BJ (cell line): ENCODE results near the gene RAB35. TPM values are rescaled to one million over a fixed set of nuclear protein-coding genes. Genes with fewer than 3 reads are reported as not detected.

ENCODE experiments used
- CTCF ChIA-PET: fragments of 350-600 bp; formaldehyde crosslinking; extraction: SDS; loops from one replicate; lab custom pipeline; 2021; ENCODE audit warnings: antibody characterized with exemption, inconsistent platforms; lab: Yijun Ruan, JAX
- POLR2A ChIA-PET: fragments of 300-600 bp; sonication (Branson Sonifier 250); formaldehyde crosslinking; extraction: SDS; loops from one replicate; lab custom pipeline; 2021; ENCODE audit warnings: antibody characterized with exemption; lab: Charles Lee
- DNase-seq: peaks from one replicate; pipeline ENCODE4 v3.0.0-alpha.2; 2011; ENCODE audit warnings: low read depth
- H3K27me3 ChIP-seq: 2 replicates; pipeline ENCODE4 v1.6.0; 2011; ENCODE audit warnings: low read length; ENCODE audit not compliant: control insufficient read depth, insufficient read depth
- H3K36me3 ChIP-seq: 2 replicates; pipeline ENCODE4 v1.5.1; 2011; ENCODE audit warnings: low read length; ENCODE audit not compliant: control insufficient read depth, insufficient read depth
- H3K4me3 ChIP-seq: 2 replicates; pipeline ENCODE4 v1.5.1; 2011; ENCODE audit warnings: low read depth, mild to moderate bottlenecking, control low read depth, low read length
- polyA plus RNA-seq: library from polyadenylated mRNA; depleted of rRNA; stranded (reverse); fragments of >200 nt; gene quantifications from 2 replicates; pipeline ENCODE4 v1.2.3, GENCODE V29; 2011
- TF ChIP-seq, protein P1 (sequence below): IDR thresholded peaks from 2 replicates; pipeline ENCODE4 v1.5.1; 2011; ENCODE audit warnings: low read depth, mild to moderate bottlenecking, control low read depth, inconsistent platforms, low read length, moderate library complexity; ENCODE audit not compliant: insufficient read depth

Gene RAB35
- polyA plus RNA-seq, 1 experiment: 50.3 TPM

DNA sequence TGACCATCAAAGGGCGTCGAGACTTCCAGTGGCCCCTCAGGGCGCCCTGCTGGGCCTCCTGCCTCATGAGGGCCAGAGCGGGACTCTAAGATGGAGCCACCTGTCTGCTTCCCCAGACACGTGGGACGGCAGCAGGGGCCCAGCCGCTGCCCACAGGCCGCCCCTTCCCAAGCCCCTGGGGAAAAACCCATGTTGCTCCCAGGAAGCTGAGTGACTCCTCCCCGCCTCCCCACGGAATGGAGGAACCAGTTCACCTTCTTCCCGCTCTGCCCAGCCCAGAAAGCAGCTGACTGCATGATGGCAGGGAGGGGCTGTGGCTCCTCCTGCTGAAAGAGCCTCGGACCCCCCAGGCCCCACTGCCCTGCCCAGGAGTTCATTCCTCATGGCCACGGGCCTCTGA, 14.9 kb downstream of the RAB35 start:
- no peak overlapping the region for H3K4me3 ChIP-seq
- no peaks in the 10 kb centered on the region for H3K27me3 ChIP-seq
- ChIA-PET CTCF (interaction anchor here (1.1 to 1.4 kb wide), 2 partner anchors 9 to 15 kb away, joined by 3 read pairs; no protein-coding TSS in a partner anchor), POLR2A (no interaction called here)
- peaks cover 27% of the 10 kb centered on the region for H3K36me3 ChIP-seq
- TF ChIP-seq, protein P1, sequence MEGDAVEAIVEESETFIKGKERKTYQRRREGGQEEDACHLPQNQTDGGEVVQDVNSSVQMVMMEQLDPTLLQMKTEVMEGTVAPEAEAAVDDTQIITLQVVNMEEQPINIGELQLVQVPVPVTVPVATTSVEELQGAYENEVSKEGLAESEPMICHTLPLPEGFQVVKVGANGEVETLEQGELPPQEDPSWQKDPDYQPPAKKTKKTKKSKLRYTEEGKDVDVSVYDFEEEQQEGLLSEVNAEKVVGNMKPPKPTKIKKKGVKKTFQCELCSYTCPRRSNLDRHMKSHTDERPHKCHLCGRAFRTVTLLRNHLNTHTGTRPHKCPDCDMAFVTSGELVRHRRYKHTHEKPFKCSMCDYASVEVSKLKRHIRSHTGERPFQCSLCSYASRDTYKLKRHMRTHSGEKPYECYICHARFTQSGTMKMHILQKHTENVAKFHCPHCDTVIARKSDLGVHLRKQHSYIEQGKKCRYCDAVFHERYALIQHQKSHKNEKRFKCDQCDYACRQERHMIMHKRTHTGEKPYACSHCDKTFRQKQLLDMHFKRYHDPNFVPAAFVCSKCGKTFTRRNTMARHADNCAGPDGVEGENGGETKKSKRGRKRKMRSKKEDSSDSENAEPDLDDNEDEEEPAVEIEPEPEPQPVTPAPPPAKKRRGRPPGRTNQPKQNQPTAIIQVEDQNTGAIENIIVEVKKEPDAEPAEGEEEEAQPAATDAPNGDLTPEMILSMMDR: no peak
- DNase-seq: no peak

DNA sequence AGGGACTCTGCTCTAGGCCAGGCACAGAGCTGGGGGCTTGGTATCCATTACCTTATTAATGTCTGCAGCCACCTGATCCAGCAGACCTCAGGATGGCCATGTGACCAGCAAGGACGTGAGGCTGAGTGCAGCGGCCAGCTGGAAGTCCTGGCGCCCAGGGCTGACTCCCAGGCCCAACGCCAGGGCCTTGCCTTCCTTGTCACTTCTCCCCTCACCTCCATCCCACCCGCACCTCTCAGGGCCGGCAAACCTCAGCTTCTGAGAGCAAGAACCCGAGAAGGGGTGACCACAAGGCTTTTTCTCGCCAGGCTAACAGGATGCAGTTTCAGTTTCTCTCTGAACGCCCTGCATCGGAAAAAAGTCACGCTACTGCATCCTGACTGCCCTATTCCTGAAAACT, 15.4 kb downstream of the RAB35 start:
- CTCF ChIA-PET: interaction anchor here (1.4 kb wide), 1 partner anchor 10 kb away, joined by 3 read pairs; no protein-coding TSS in a partner anchor
- DNase-seq: no peak
- POLR2A ChIA-PET: no interaction called here

DNA sequence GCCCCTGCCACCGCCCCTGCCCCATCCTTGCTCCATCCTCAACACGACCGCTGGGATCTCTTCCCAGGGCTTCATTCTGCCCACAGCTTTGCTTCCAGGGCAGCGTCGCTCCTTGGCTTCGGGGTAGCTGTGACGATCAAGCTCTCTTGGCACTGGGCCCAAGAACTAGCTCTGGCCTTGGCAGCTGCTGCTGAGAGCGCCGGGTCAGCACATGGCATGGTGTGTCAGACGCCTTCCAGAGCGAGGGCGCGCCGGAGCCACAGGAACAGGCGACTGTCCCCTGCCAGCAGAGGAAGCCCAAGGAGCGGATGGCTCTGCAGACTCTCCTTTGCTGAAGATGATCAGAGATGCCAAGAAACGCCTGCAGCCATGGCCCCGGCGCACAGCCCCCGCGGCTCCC, 15.9 kb downstream of the RAB35 start:
- TF ChIP-seq, protein P1: no peak
- no peak for DNase-seq
- Histone ChIP-seq H3K27me3 (no peaks in the 10 kb centered on the region), H3K36me3 (peaks cover 31% of the 10 kb centered on the region), H3K4me3 (no peak overlapping the region)
- ChIA-PET CTCF (interaction anchor here (1.4 kb wide), 1 partner anchor 10 kb away, joined by 3 read pairs; no protein-coding TSS in a partner anchor), POLR2A (no interaction called here)

More for the DNA sequence above, 15.4 kb downstream of the RAB35 start:
- no peaks in the 10 kb centered on the region for H3K27me3 ChIP-seq
- H3K4me3 ChIP-seq: no peak overlapping the region
- peaks cover 27% of the 10 kb centered on the region for H3K36me3 ChIP-seq
- TF ChIP-seq, protein P1: no peak

DNA sequence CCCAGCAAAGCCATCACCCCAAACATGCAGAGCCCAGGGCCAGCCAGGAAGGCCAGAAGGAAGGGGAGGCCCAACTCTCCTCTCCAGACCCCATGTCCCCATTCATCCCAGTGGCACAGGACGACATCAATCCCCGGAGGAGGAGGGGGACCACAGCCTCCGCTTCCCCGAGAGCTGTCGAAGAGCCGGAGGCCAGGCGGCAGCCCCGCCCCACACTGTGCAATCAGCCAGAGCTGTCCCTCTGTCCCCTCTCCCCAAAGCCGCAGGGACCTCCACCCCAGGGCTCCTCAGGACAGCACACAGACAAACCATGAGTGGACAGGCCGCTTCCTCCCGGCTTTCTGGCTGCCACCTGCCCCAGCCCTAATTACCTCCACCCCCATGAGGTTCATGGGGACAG, 16.8 kb downstream of the RAB35 start:
- CTCF ChIA-PET: no interaction called here
- POLR2A ChIA-PET: no interaction called here
- no peak for DNase-seq
- H3K27me3 ChIP-seq: no peaks in the 10 kb centered on the region
- TF ChIP-seq, protein P1: no peak
- H3K4me3 ChIP-seq: no peak overlapping the region
- H3K36me3 ChIP-seq: peaks cover 30% of the 10 kb centered on the region

DNA sequence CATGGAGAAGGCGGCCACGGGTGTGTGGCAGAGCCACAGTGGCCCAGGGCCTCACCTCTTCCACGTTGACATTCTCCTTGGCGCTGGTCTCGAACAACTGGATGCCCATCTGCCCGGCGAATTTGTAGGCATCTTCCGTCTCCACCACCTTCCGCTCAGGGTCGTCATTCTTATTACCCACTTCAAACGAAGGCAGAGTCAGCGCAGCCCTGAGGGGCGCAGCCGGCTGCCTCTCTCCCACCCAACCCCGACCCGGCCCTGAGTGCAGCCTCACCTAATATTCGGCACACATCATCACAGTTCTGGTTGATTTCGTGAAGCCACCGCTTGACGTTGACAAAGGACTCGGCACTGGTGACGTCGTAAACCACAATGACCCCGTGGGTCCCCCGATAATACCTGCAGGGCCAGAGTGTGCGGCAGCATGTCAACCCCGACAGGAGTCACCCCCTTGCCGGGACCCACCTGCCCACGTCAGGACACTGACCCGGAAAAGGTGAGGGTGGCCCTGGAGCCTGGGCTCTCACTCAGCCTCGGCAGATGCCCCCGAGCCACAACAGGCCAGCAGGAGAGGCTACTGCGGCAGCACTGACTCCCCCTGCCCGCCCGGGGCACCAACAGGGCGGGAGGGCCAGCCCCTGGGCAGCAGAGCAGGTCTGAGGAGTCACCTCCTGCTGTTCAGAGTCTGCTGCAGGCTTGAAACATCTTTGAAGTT, 17.6 kb downstream of the RAB35 start:
- Histone ChIP-seq H3K36me3 (peaks cover 32% of the 10 kb centered on the region), H3K27me3 (no peaks in the 10 kb centered on the region), H3K4me3 (no peak overlapping the region)
- ChIA-PET POLR2A (no interaction called here), CTCF (no interaction called here)
- no peak for DNase-seq
- TF ChIP-seq, protein P1: no peak
